HEK293 (cell line): Measurements from ENCODE around the gene MED6.

ENCODE experiments used
- CTCF ChIA-PET: fragments of 350-600 bp; formaldehyde crosslinking; extraction: SDS; loops from one replicate; lab custom pipeline; 2021; ENCODE audit warnings: antibody characterized with exemption; lab: Yijun Ruan, JAX
- POLR2A ChIA-PET: fragments of 300-600 bp; formaldehyde crosslinking; extraction: SDS; loops from one replicate; lab custom pipeline; 2020; ENCODE audit warnings: antibody characterized with exemption, inconsistent platforms; lab: Yijun Ruan, JAX
- H3K27ac ChIP-seq: fragments of 200-500 bp; sonication (Bioruptor generic); 2 replicates; pipeline ENCODE4 v1.5.1; 2014; ENCODE audit warnings: low read depth, low read length, control low read depth, inconsistent platforms; ENCODE audit errors: extremely low read depth
- H3K36me3 ChIP-seq, 2 experiments: fragments of 200-500 bp in 1 of 2; sonication (Bioruptor generic) in 1 of 2; 1 replicate in 1 of 2; 2 replicates in 1 of 2; pipeline ENCODE4 v1.5.1; 2014 to 2017; ENCODE audit warnings: inconsistent platforms in 2 of 2, low read length in 2 of 2; ENCODE audit not compliant: control insufficient read depth in 2 of 2, insufficient read depth in 1 of 2
- H3K4me1 ChIP-seq: fragments of 200-500 bp; sonication (Bioruptor generic); 2 replicates; pipeline ENCODE4 v1.5.1; 2014; ENCODE audit warnings: mild to moderate bottlenecking, low read length, inconsistent platforms; ENCODE audit not compliant: control insufficient read depth, insufficient read depth
- H3K4me3 ChIP-seq: 2 replicates; pipeline ENCODE4 v1.5.1; 2011; ENCODE audit warnings: low read depth, mild to moderate bottlenecking, control low read depth, low read length, moderate library complexity
- H3K9me3 ChIP-seq: fragments of 200-500 bp; sonication (Bioruptor generic); 2 replicates; pipeline ENCODE4 v1.5.1; 2014; ENCODE audit warnings: low read depth, low read length, inconsistent platforms; ENCODE audit not compliant: control insufficient read depth, insufficient read depth
- BCL11B ChIP-seq: fragments of 450-650 bp; formaldehyde crosslinking; IDR thresholded peaks from 2 replicates; pipeline ENCODE4 v1.5.1; 2016; ENCODE audit warnings: low read depth, missing biosample characterization, missing genetic modification characterization
- GLIS1 ChIP-seq: fragments of 450-650 bp; formaldehyde crosslinking; IDR thresholded peaks from 2 replicates; pipeline ENCODE4 v1.5.1; 2016; ENCODE audit warnings: missing biosample characterization, missing genetic modification characterization
- KLF8 ChIP-seq: fragments of 450-650 bp; formaldehyde crosslinking; IDR thresholded peaks from 2 replicates; pipeline ENCODE4 v1.5.1; 2016; ENCODE audit warnings: missing biosample characterization, missing genetic modification characterization
- KLF9 ChIP-seq: fragments of 450-650 bp; formaldehyde crosslinking; IDR thresholded peaks from 2 replicates; pipeline ENCODE4 v1.5.1; 2016; ENCODE audit warnings: missing biosample characterization, missing genetic modification characterization, low read depth
- WT1 ChIP-seq: fragments of 450-650 bp; formaldehyde crosslinking; IDR thresholded peaks from 2 replicates; pipeline ENCODE4 v1.5.1; 2016; ENCODE audit warnings: missing biosample characterization, missing genetic modification characterization
- ZBTB17 ChIP-seq: fragments of 450-650 bp; formaldehyde crosslinking; IDR thresholded peaks from 2 replicates; pipeline ENCODE4 v1.5.1; 2016; ENCODE audit warnings: missing biosample characterization, missing genetic modification characterization
- ZEB2 ChIP-seq: fragments of 450-650 bp; formaldehyde crosslinking; IDR thresholded peaks from 2 replicates; pipeline ENCODE4 v1.5.1; 2016; ENCODE audit warnings: missing biosample characterization, missing genetic modification characterization
- ZFP69B ChIP-seq: fragments of 450-650 bp; formaldehyde crosslinking; IDR thresholded peaks from 2 replicates; pipeline ENCODE4 v1.5.1; 2016; ENCODE audit warnings: missing biosample characterization, missing genetic modification characterization
- ZNF132 ChIP-seq: fragments of 450-650 bp; formaldehyde crosslinking; IDR thresholded peaks from 2 replicates; pipeline ENCODE4 v1.5.1; 2017; ENCODE audit warnings: missing biosample characterization, missing genetic modification characterization, borderline replicate concordance
- ZNF202 ChIP-seq: fragments of 450-650 bp; formaldehyde crosslinking; IDR thresholded peaks from 2 replicates; pipeline ENCODE4 v1.5.1; 2016; ENCODE audit warnings: missing biosample characterization, missing genetic modification characterization, borderline replicate concordance
- ZNF416 ChIP-seq: fragments of 450-650 bp; formaldehyde crosslinking; IDR thresholded peaks from 2 replicates; pipeline ENCODE4 v1.5.1; 2016; ENCODE audit warnings: missing biosample characterization, missing genetic modification characterization
- ZNF521 ChIP-seq: fragments of 450-650 bp; formaldehyde crosslinking; IDR thresholded peaks from 2 replicates; pipeline ENCODE4 v1.5.1; 2017; ENCODE audit warnings: missing biosample characterization, mild to moderate bottlenecking, missing genetic modification characterization
- ZNF600 ChIP-seq: fragments of 450-650 bp; formaldehyde crosslinking; IDR thresholded peaks from 2 replicates; pipeline ENCODE4 v1.5.1; 2016; ENCODE audit warnings: missing biosample characterization, missing genetic modification characterization
- ZNF777 ChIP-seq: fragments of 450-650 bp; formaldehyde crosslinking; IDR thresholded peaks from 2 replicates; pipeline ENCODE4 v1.5.1; 2017; ENCODE audit warnings: missing biosample characterization, missing genetic modification characterization, borderline replicate concordance
- TF ChIP-seq, protein P1 (sequence below): fragments of 450-650 bp; formaldehyde crosslinking; IDR thresholded peaks from 2 replicates; pipeline ENCODE4 v1.5.1; 2016; ENCODE audit warnings: missing biosample characterization, missing genetic modification characterization
- TF ChIP-seq, protein P2 (sequence below): fragments of 450-650 bp; formaldehyde crosslinking; IDR thresholded peaks from 2 replicates; pipeline ENCODE4 v1.5.1; 2016; ENCODE audit warnings: missing biosample characterization, missing genetic modification characterization
- TF ChIP-seq, protein P3 (sequence below): fragments of 450-650 bp; formaldehyde crosslinking; IDR thresholded peaks from 2 replicates; pipeline ENCODE4 v1.5.1; 2016; ENCODE audit warnings: missing biosample characterization, missing genetic modification characterization, borderline replicate concordance
- TF ChIP-seq, protein P4 (sequence below): fragments of 450-650 bp; formaldehyde crosslinking; IDR thresholded peaks from 2 replicates; pipeline ENCODE4 v1.5.1; 2017; ENCODE audit warnings: missing biosample characterization, missing genetic modification characterization
- TF ChIP-seq, protein P5 (sequence below): fragments of 450-650 bp; formaldehyde crosslinking; IDR thresholded peaks from 2 replicates; pipeline ENCODE4 v1.5.0; 2017; ENCODE audit warnings: missing biosample characterization, missing genetic modification characterization, borderline replicate concordance

MED6 gene

DNA sequence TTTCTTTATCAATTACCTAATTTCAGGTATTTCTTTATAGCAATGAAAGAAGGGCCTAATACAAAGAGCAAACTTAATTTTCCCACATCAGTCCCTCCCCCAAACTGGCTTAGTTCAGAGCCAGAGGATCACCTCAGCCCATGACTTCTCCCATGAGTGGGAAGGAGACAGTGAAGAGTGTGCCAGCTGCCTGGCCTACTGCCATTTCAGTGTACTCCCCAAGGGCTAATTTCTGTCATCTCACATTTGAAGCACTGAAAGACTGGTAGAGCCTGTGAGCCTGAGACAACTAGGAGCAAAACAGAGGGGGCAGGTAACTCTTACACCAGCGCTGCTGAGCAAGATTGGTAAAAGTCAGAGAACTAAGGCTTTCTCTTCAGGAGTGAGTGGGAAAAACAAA is 36.6 kb downstream of the MED6 start:
- no peak overlapping the region for H3K27ac ChIP-seq
- CTCF ChIA-PET, result no interaction called here
- POLR2A ChIA-PET, result no interaction called here

DNA sequence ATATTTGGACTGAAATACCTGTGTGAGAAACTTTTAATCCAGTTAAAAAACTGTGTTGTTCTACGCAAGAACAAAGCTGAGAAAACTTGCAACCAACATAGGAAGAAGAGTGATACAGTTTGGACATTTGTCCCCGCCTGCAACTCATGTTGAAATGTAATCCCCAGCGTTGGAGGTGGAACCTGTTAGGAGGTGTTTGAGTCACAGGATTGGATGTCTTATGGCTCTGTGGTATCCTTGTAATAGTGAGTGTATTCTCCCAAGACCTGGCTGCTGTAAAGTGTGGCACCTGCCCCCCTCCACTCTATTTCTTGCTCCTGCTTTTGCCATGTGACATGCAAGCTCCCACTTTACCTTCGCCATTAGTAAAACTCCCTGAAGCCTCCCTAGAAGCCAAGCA is 37.0 kb downstream of the MED6 start:
- POLR2A ChIA-PET, result no interaction called here
- Histone ChIP-seq H3K27ac (no peak overlapping the region), H3K4me3 (no peak overlapping the region), H3K4me1 (no peaks in the 10 kb centered on the region), H3K9me3 (no peaks in the 10 kb centered on the region), H3K36me3 (peaks cover 0 to 33% of the 10 kb centered on the region in 2 experiments; a peak in 2 of 3 replicates)
- TF ChIP-seq ZNF777 (tag by site-specific recombination), result no peak
- no peak for TF ChIP-seq ZFP69B (tag by site-specific recombination)
- no peak for TF ChIP-seq BCL11B (tag by site-specific recombination)
- TF ChIP-seq, protein P1, sequence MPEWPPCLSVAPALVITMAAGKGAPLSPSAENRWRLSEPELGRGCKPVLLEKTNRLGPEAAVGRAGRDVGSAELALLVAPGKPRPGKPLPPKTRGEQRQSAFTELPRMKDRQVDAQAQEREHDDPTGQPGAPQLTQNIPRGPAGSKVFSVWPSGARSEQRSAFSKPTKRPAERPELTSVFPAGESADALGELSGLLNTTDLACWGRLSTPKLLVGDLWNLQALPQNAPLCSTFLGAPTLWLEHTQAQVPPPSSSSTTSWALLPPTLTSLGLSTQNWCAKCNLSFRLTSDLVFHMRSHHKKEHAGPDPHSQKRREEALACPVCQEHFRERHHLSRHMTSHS (tag by site-specific recombination), result no peak
- TF ChIP-seq, protein P2, sequence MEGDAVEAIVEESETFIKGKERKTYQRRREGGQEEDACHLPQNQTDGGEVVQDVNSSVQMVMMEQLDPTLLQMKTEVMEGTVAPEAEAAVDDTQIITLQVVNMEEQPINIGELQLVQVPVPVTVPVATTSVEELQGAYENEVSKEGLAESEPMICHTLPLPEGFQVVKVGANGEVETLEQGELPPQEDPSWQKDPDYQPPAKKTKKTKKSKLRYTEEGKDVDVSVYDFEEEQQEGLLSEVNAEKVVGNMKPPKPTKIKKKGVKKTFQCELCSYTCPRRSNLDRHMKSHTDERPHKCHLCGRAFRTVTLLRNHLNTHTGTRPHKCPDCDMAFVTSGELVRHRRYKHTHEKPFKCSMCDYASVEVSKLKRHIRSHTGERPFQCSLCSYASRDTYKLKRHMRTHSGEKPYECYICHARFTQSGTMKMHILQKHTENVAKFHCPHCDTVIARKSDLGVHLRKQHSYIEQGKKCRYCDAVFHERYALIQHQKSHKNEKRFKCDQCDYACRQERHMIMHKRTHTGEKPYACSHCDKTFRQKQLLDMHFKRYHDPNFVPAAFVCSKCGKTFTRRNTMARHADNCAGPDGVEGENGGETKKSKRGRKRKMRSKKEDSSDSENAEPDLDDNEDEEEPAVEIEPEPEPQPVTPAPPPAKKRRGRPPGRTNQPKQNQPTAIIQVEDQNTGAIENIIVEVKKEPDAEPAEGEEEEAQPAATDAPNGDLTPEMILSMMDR (tag by site-specific recombination), result no peak
- TF ChIP-seq ZNF416 (tag by site-specific recombination), result no peak
- TF ChIP-seq, protein P3, sequence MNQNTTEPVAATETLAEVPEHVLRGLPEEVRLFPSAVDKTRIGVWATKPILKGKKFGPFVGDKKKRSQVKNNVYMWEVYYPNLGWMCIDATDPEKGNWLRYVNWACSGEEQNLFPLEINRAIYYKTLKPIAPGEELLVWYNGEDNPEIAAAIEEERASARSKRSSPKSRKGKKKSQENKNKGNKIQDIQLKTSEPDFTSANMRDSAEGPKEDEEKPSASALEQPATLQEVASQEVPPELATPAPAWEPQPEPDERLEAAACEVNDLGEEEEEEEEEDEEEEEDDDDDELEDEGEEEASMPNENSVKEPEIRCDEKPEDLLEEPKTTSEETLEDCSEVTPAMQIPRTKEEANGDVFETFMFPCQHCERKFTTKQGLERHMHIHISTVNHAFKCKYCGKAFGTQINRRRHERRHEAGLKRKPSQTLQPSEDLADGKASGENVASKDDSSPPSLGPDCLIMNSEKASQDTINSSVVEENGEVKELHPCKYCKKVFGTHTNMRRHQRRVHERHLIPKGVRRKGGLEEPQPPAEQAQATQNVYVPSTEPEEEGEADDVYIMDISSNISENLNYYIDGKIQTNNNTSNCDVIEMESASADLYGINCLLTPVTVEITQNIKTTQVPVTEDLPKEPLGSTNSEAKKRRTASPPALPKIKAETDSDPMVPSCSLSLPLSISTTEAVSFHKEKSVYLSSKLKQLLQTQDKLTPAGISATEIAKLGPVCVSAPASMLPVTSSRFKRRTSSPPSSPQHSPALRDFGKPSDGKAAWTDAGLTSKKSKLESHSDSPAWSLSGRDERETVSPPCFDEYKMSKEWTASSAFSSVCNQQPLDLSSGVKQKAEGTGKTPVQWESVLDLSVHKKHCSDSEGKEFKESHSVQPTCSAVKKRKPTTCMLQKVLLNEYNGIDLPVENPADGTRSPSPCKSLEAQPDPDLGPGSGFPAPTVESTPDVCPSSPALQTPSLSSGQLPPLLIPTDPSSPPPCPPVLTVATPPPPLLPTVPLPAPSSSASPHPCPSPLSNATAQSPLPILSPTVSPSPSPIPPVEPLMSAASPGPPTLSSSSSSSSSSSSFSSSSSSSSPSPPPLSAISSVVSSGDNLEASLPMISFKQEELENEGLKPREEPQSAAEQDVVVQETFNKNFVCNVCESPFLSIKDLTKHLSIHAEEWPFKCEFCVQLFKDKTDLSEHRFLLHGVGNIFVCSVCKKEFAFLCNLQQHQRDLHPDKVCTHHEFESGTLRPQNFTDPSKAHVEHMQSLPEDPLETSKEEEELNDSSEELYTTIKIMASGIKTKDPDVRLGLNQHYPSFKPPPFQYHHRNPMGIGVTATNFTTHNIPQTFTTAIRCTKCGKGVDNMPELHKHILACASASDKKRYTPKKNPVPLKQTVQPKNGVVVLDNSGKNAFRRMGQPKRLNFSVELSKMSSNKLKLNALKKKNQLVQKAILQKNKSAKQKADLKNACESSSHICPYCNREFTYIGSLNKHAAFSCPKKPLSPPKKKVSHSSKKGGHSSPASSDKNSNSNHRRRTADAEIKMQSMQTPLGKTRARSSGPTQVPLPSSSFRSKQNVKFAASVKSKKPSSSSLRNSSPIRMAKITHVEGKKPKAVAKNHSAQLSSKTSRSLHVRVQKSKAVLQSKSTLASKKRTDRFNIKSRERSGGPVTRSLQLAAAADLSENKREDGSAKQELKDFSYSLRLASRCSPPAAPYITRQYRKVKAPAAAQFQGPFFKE (tag by site-specific recombination), result no peak
- CTCF ChIA-PET, result no interaction called here

More for the DNA sequence above, 36.6 kb downstream of the MED6 start:
- peaks cover 0 to 33% of the 10 kb centered on the region in 2 experiments; a peak in 2 of 3 replicates for H3K36me3 ChIP-seq
- no peaks in the 10 kb centered on the region for H3K9me3 ChIP-seq
- no peaks in the 10 kb centered on the region for H3K4me1 ChIP-seq
- no peak overlapping the region for H3K4me3 ChIP-seq
- TF ChIP-seq KLF8 (tag by site-specific recombination) (no peak), ZNF600 (no peak), ZNF202 (tag by site-specific recombination) (no peak), ZBTB17 (tag by site-specific recombination) (no peak), ZEB2 (tag by site-specific recombination) (no peak), WT1 (tag by site-specific recombination) (no peak), GLIS1 (no peak), KLF9 (tag by site-specific recombination) (no peak), ZNF132 (tag by site-specific recombination) (no peak), ZNF521 (tag by site-specific recombination) (no peak)
- TF ChIP-seq, protein P4, sequence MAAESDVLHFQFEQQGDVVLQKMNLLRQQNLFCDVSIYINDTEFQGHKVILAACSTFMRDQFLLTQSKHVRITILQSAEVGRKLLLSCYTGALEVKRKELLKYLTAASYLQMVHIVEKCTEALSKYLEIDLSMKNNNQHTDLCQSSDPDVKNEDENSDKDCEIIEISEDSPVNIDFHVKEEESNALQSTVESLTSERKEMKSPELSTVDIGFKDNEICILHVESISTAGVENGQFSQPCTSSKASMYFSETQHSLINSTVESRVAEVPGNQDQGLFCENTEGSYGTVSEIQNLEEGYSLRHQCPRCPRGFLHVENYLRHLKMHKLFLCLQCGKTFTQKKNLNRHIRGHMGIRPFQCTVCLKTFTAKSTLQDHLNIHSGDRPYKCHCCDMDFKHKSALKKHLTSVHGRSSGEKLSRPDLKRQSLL (tag by site-specific recombination), result no peak
- TF ChIP-seq, protein P5, sequence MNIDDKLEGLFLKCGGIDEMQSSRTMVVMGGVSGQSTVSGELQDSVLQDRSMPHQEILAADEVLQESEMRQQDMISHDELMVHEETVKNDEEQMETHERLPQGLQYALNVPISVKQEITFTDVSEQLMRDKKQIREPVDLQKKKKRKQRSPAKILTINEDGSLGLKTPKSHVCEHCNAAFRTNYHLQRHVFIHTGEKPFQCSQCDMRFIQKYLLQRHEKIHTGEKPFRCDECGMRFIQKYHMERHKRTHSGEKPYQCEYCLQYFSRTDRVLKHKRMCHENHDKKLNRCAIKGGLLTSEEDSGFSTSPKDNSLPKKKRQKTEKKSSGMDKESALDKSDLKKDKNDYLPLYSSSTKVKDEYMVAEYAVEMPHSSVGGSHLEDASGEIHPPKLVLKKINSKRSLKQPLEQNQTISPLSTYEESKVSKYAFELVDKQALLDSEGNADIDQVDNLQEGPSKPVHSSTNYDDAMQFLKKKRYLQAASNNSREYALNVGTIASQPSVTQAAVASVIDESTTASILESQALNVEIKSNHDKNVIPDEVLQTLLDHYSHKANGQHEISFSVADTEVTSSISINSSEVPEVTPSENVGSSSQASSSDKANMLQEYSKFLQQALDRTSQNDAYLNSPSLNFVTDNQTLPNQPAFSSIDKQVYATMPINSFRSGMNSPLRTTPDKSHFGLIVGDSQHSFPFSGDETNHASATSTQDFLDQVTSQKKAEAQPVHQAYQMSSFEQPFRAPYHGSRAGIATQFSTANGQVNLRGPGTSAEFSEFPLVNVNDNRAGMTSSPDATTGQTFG, result no peak
- TF ChIP-seq, all 188 proteins: peak for 0
